HG02623 (cell line): ENCODE measurements around the gene PKD1.

Experiments used
- ATAC-seq: cut with Tn5 transposase; IDR thresholded peaks from one replicate; pipeline ENCODE4 v1.9.1; 2021; ENCODE audit warnings: moderate library complexity; ENCODE audit not compliant: unreplicated experiment

Gene PKD1

GRCh38 chr16:2170587-2171435, 35.1 kb upstream of the PKD1 start:
- ATAC-seq, result no peak

- no peak for ATAC-seq
These were observed 34.4 kb upstream of the PKD1 start for GRCh38 chr16:2170080-2170479.

GRCh38 chr16:2167068-2167638, 31.5 kb upstream of the PKD1 start:
- no peak for ATAC-seq

- ATAC-seq, result no peak
These were observed 30.8 kb upstream of the PKD1 start for GRCh38 chr16:2166263-2167067.

GRCh38 chr16:2165861-2166260, 30.2 kb upstream of the PKD1 start:
- ATAC-seq, result no peak

- ATAC-seq, result no peak
These were observed 27.6 kb upstream of the PKD1 start for GRCh38 chr16:2163211-2163881.

- ATAC-seq, result no peak
These were observed 27.0 kb upstream of the PKD1 start for GRCh38 chr16:2162676-2163118.

GRCh38 chr16:2161911-2162310, 26.2 kb upstream of the PKD1 start:
- ATAC-seq, result no peak

- no peak for ATAC-seq
These were observed 25.3 kb upstream of the PKD1 start for GRCh38 chr16:2160915-2161551.

- ATAC-seq, result no peak
These were observed 23.6 kb upstream of the PKD1 start for GRCh38 chr16:2159175-2159838.

GRCh38 chr16:2158262-2158638, 22.6 kb upstream of the PKD1 start:
- ATAC-seq, result no peak

- no peak for ATAC-seq
These were observed 22.0 kb upstream of the PKD1 start for GRCh38 chr16:2157480-2158261.

- ATAC-seq, result no peak
These were observed 21.1 kb upstream of the PKD1 start for GRCh38 chr16:2156849-2157224.

GRCh38 chr16:2155977-2156848, 20.5 kb upstream of the PKD1 start:
- no peak for ATAC-seq

- ATAC-seq, result peak; percentile 82
These were observed 19.6 kb upstream of the PKD1 start, which contains the start of gene TRAF7 for GRCh38 chr16:2155091-2155950. TRAF7 (plus strand) TSS chr16:2155782; CDS start chr16:2163921, 8,139 bp downstream.

- ATAC-seq, result no peak
These were observed 18.9 kb upstream of the PKD1 start for GRCh38 chr16:2154533-2155090.
